Neural cell (in vitro differentiated cells): ENCODE measurements around the gene TMEM121B.

Experiments
- EP300 ChIP-seq: fragments of 450-650 bp; conservative IDR thresholded peaks from 2 replicates; pipeline ENCODE4 v1.6.1; 2014; ENCODE audit warnings: antibody characterized with exemption, mild to moderate bottlenecking, moderate library complexity; ENCODE audit not compliant: poor library complexity, severe bottlenecking
- EZH2 ChIP-seq: fragments of 200-600, 300-800 bp; shearing (Covaris generic), sonication (generic); IDR thresholded peaks from 2 replicates; pipeline ENCODE4 v1.6.1; 2014; ENCODE audit warnings: antibody characterized with exemption, low read length, borderline replicate concordance, mild to moderate bottlenecking; ENCODE audit not compliant: insufficient read depth, poor library complexity, severe bottlenecking
- MXI1 ChIP-seq: fragments of 450-650 bp; conservative IDR thresholded peaks from 2 replicates; pipeline ENCODE4 v1.6.1; 2014; ENCODE audit warnings: antibody characterized with exemption, mild to moderate bottlenecking; ENCODE audit not compliant: poor library complexity, severe bottlenecking
- POLR2AphosphoS5 ChIP-seq: IDR thresholded peaks from 2 replicates; pipeline ENCODE4 v1.6.1; 2012
- RAD21 ChIP-seq: fragments of 450-650 bp; conservative IDR thresholded peaks from 2 replicates; pipeline ENCODE4 v1.6.1; 2014; ENCODE audit warnings: antibody characterized with exemption, mild to moderate bottlenecking, moderate library complexity
- SMC3 ChIP-seq: fragments of 450-650 bp; conservative IDR thresholded peaks from 2 replicates; pipeline ENCODE4 v1.6.1; 2014; ENCODE audit warnings: antibody characterized with exemption, mild to moderate bottlenecking, moderate library complexity; ENCODE audit not compliant: poor library complexity
- TF ChIP-seq, protein P1 (sequence below): fragments of 450-650 bp; IDR thresholded peaks from 2 replicates; pipeline ENCODE4 v1.5.1; 2014; ENCODE audit warnings: antibody characterized with exemption, mild to moderate bottlenecking, moderate library complexity; ENCODE audit not compliant: poor library complexity, severe bottlenecking

DNA sequence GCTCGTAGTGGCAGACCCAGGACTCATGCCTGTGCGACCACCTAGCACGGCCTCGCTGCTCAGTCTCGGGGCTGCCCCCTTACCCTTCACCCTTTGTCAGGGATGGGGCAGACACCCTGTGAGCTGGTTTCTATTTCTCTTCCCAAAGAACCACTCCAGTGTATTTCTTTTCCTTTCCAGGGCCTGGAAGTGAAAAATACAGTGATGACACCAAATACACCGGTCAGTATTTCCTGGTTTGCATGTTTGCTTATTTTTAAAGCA lies 13.7 kb downstream of the TMEM121B start:
- no peak for TF ChIP-seq EZH2
- TF ChIP-seq, protein P1, sequence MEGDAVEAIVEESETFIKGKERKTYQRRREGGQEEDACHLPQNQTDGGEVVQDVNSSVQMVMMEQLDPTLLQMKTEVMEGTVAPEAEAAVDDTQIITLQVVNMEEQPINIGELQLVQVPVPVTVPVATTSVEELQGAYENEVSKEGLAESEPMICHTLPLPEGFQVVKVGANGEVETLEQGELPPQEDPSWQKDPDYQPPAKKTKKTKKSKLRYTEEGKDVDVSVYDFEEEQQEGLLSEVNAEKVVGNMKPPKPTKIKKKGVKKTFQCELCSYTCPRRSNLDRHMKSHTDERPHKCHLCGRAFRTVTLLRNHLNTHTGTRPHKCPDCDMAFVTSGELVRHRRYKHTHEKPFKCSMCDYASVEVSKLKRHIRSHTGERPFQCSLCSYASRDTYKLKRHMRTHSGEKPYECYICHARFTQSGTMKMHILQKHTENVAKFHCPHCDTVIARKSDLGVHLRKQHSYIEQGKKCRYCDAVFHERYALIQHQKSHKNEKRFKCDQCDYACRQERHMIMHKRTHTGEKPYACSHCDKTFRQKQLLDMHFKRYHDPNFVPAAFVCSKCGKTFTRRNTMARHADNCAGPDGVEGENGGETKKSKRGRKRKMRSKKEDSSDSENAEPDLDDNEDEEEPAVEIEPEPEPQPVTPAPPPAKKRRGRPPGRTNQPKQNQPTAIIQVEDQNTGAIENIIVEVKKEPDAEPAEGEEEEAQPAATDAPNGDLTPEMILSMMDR, result no peak
- TF ChIP-seq POLR2AphosphoS5, result no peak
- no peak for TF ChIP-seq RAD21
- TF ChIP-seq EP300, result no peak
- no peak for TF ChIP-seq SMC3
- no peak for TF ChIP-seq MXI1
